ENCODE data around the gene HMGN1. TPM values are rescaled to one million over a fixed set of nuclear protein-coding genes. Genes with fewer than 3 reads are reported as not detected.

The HMGN1 gene
- total and polyA plus RNA-seq, 8 donors: 60.1 to 140 (median 98.1) TPM

DNA sequence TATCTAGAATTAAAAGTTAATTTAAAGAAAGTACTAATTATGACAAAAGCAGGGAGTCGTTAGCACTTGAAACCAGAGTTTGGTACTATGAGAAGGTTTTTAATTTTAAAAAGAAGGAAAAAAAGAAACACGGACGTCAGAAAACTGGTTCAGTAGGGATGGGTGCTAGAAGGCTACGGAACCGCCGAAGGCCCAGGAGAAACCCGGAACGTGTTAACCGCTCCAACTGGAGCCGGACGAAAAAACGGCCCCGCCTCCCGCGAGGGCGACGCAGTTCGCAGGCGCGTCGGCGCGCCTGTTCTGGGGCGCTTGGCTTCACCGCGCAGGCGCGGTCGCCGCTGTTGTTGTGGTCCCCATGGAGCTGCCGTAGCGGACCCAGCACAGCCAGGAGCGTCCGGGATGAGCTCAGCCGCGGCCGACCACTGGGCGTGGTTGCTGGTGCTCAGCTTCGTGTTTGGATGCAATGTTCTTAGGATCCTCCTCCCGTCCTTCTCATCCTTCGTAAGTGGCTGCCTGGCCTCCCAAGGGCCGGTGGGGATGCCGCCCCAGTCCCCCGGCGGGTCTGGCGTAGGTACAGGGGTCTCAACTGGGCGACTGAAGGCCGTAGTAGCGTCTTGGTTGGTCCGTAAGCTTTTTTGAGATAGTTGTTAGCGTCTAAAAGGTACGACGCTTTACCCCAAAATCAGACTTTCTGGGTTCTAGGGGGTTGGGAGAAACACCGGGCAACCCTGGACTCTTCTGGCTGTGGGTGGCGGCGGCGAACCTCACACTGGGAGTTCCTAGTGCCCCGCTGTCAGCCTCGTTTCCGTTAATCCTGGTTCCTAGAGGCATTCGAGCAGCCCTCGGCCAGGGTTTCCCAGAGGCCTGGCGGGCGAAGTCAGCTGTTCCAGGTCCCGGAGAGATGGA, 31.4 kb upstream of the HMGN1 start:
- TF ChIP-seq, protein P1, sequence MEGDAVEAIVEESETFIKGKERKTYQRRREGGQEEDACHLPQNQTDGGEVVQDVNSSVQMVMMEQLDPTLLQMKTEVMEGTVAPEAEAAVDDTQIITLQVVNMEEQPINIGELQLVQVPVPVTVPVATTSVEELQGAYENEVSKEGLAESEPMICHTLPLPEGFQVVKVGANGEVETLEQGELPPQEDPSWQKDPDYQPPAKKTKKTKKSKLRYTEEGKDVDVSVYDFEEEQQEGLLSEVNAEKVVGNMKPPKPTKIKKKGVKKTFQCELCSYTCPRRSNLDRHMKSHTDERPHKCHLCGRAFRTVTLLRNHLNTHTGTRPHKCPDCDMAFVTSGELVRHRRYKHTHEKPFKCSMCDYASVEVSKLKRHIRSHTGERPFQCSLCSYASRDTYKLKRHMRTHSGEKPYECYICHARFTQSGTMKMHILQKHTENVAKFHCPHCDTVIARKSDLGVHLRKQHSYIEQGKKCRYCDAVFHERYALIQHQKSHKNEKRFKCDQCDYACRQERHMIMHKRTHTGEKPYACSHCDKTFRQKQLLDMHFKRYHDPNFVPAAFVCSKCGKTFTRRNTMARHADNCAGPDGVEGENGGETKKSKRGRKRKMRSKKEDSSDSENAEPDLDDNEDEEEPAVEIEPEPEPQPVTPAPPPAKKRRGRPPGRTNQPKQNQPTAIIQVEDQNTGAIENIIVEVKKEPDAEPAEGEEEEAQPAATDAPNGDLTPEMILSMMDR (IDR thresholded peaks at IDR 0.05): no peak
- Histone ChIP-seq H3K27ac (peak overlapping the region; percentile 75 to 92 (median 79)), H3K36me3 (no peaks in the 10 kb centered on the region), H3K27me3 (no peaks in the 10 kb centered on the region), H3K4me3 (peak overlapping the region; percentile 54 to 69 (median 64)), H3K4me1 (peaks cover 0 to 8% (median 0%) of the 10 kb centered on the region in 3 donors), H3K9me3 (no peaks in the 10 kb centered on the region)
- peak; percentile 91 to 98 (median 94) for DNase-seq
- WGBS, 2 donors: 0% methylated on average over 65 of the region's 65 CpGs
- FAIRE-seq: no peak
- peak; percentile 97 to 99 (median 98) for ATAC-seq
- intact Hi-C loops (cut with DNase I): loop anchor here in 1 of 3 donors (10.0 kb wide), 1 partner anchor 65 kb away; the partner anchor contains the start of gene BRWD1

DNA sequence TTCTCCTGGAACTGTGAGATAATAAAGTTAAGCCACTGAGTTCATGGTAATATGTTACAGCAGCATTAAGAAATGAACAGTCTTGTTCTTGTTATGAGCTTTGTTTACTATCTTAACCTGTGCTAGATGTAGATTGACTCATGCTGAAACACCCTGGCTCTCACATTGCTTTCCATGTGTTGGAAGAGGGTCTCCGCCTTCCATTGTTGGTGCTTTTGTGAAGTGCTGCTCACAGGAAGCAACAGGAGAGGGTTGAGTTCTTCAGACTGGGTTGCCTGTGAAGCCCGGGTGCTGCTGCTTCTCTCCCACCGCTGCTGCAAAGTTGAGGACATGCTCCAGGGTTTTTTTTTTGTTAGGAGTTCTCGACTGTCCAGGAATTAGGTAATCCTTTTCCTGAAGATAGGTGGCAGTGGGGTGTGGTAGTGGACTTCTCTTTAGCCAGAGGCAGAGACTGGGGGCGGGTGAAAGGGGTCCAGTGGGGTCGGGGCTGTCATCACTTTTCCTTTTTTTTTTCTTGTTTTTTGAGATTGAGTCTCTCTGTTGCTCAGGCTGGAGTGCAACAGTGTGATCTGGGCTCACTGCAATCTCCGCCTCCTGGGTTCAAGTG, 28.7 kb upstream of the HMGN1 start:
- Histone ChIP-seq H3K4me3 (no peak overlapping the region), H3K27ac (no peak overlapping the region), H3K9me3 (no peaks in the 10 kb centered on the region), H3K36me3 (no peaks in the 10 kb centered on the region), H3K27me3 (no peaks in the 10 kb centered on the region), H3K4me1 (peaks cover 0 to 8% (median 0%) of the 10 kb centered on the region in 3 donors)
- TF ChIP-seq, protein P1 (IDR thresholded peaks at IDR 0.05): no peak
- WGBS, 2 donors: 66 to 69% methylated on average over 7 of the region's 7 CpGs
- DNase-seq: no peak
- no peak for FAIRE-seq
- ATAC-seq: no peak
- intact Hi-C loops (cut with DNase I): no loop called here

DNA sequence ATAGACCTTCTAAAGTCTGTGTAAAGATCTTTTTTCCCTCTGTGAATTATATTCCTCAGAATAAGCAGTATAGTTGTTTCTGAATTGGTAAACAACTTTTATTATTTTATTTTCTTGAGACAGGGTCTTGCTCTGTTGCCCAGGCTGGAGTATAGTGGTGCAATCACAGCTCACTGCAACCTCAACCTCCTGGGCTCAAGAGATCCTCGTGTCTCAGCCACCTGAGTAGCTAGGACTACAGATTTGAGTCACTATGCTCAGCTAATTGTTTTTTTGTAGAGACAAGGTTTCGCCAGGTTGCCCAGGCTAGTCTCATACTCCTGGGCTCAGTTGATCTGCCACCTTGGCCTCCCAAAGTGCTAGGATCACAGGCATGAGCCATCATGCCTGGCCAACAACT, 26.6 kb upstream of the HMGN1 start:
- no peaks in the 10 kb centered on the region for H3K4me1 ChIP-seq
- TF ChIP-seq, protein P1 (IDR thresholded peaks at IDR 0.05): no peak
- H3K27me3 ChIP-seq: no peaks in the 10 kb centered on the region
- DNase-seq: no peak
- no peak overlapping the region for H3K27ac ChIP-seq
- H3K36me3 ChIP-seq: no peaks in the 10 kb centered on the region
- 82 to 95% methylated on average over 2 of the region's 2 CpGs for WGBS, 2 donors
- ATAC-seq: no peak
- FAIRE-seq: no peak
- no peak overlapping the region for H3K4me3 ChIP-seq
- no peaks in the 10 kb centered on the region for H3K9me3 ChIP-seq
- intact Hi-C loops (cut with DNase I): no loop called here

DNA sequence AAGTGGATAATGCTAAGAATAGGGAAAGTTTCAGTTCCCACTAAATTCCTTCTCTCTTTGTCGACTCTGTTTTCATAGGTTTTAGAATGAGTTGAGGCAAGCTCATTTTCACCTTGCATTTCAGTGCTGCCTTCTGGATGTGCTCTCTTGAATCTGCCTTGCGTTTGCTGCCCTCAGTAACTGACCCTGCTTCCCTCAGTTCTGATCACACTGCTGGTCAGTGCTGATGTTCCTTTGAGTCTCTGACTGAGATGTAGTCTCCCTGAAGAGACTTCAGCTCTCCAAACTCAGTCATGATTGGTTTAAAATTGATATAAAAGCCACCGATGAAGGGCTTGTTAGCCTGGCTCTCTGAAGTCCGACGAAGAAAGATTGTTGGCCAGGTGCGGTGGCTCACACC, 25.2 kb upstream of the HMGN1 start:
- H3K27ac ChIP-seq: no peak overlapping the region
- no peaks in the 10 kb centered on the region for H3K27me3 ChIP-seq
- ATAC-seq (no peak), FAIRE-seq (no peak), DNase-seq (no peak)
- no peaks in the 10 kb centered on the region for H3K4me1 ChIP-seq
- intact Hi-C loops (cut with DNase I): no loop called here
- 64 to 65% methylated on average over 6 of the region's 6 CpGs for WGBS, 2 donors
- no peaks in the 10 kb centered on the region for H3K9me3 ChIP-seq
- H3K36me3 ChIP-seq: no peaks in the 10 kb centered on the region
- TF ChIP-seq, protein P1 (IDR thresholded peaks at IDR 0.05): no peak
- H3K4me3 ChIP-seq: no peak overlapping the region
